ENCODE data around the gene RAB11FIP4. TPM values are rescaled to one million over a fixed set of nuclear protein-coding genes. Genes with fewer than 3 reads are reported as not detected.

The RAB11FIP4 gene
- total and polyA plus RNA-seq, 2 of the 13 experiments (the other 11 are each of a cell fraction or from before 2014, with no cell fraction given): 28.0 to 89.3 TPM

GRCh38 chr17:31586946-31587345 lies 195.5 kb downstream of the RAB11FIP4 start:
- BruUV-seq (replicated peaks): no TSS peak
- no peak for ATAC-seq

More at GRCh38 chr17:31586946-31587345, 195.5 kb downstream of the RAB11FIP4 start:
- no peak overlapping the region for H2AFZ ChIP-seq (ENCODE audit: low read length)
- H3K9ac ChIP-seq (ENCODE audit: insufficient read depth, low read depth, low read length): no peak overlapping the region
- no peaks in the 10 kb centered on the region for H3K79me2 ChIP-seq (ENCODE audit: insufficient read depth, low read length)
- in situ Hi-C loops (cut with HindIII; ENCODE audit: extremely low pct_ligation_motif_present, low pct_unique_long_range_greater_than_20kb): no loop called here
- DNase-seq (ENCODE audit: low spot score): no peak
- no peaks in the 10 kb centered on the region for H3K36me3 ChIP-seq (replicated peaks in 1 of 2; ENCODE audit: control insufficient read depth in 1 of 2, insufficient read depth in 2 of 2, low read length in 2 of 2)
- no peaks in the 10 kb centered on the region for H3K9me3 ChIP-seq (ENCODE audit: low read length)
- TF ChIP-seq ZNF292 (CRISPR knock-in tag; IDR thresholded peaks at IDR 0.05; ENCODE audit: borderline replicate concordance, low read depth): no peak
- TF ChIP-seq HOXA3 (CRISPR knock-in tag; IDR thresholded peaks at IDR 0.05): no peak
- no peak for TF ChIP-seq MIXL1 (CRISPR knock-in tag; IDR thresholded peaks at IDR 0.05)
- no peak for TF ChIP-seq SAP130 (CRISPR knock-in tag; IDR thresholded peaks at IDR 0.05; ENCODE audit: low read depth)
- no peak for TF ChIP-seq ZFP62 (CRISPR knock-in tag; IDR thresholded peaks at IDR 0.05)
- TF ChIP-seq CBFB (CRISPR knock-in tag; IDR thresholded peaks at IDR 0.05): no peak
- TF ChIP-seq, protein P1, sequence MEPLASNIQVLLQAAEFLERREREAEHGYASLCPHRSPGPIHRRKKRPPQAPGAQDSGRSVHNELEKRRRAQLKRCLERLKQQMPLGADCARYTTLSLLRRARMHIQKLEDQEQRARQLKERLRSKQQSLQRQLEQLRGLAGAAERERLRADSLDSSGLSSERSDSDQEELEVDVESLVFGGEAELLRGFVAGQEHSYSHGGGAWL (CRISPR knock-in tag; IDR thresholded peaks at IDR 0.05): no peak
- no peak for TF ChIP-seq ZBTB39 (CRISPR knock-in tag; IDR thresholded peaks at IDR 0.05)
- TF ChIP-seq, protein P2, sequence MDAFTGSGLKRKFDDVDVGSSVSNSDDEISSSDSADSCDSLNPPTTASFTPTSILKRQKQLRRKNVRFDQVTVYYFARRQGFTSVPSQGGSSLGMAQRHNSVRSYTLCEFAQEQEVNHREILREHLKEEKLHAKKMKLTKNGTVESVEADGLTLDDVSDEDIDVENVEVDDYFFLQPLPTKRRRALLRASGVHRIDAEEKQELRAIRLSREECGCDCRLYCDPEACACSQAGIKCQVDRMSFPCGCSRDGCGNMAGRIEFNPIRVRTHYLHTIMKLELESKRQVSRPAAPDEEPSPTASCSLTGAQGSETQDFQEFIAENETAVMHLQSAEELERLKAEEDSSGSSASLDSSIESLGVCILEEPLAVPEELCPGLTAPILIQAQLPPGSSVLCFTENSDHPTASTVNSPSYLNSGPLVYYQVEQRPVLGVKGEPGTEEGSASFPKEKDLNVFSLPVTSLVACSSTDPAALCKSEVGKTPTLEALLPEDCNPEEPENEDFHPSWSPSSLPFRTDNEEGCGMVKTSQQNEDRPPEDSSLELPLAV (CRISPR knock-in tag; conservative IDR thresholded peaks at IDR 0.05; ENCODE audit: low read depth): no peak
- H3K27me3 ChIP-seq (ENCODE audit: control insufficient read depth in 1 of 2, insufficient read depth in 2 of 2, low read length in 2 of 2): peaks cover 0 to 3% of the 10 kb centered on the region in 2 experiments; a peak in 3 of 5 replicates
- WGBS (ENCODE audit: low lambda C conversion rate): 42% methylated on average over 5 of the region's 5 CpGs
- H3K4me3 ChIP-seq (replicated peaks in 1 of 3; ENCODE audit: insufficient read depth in 1 of 3, low read depth in 2 of 3, low read length in 3 of 3): no peak overlapping the region
- no peak overlapping the region for H3K4me2 ChIP-seq (ENCODE audit: low read depth, low read length)
- CTCF ChIA-PET (ENCODE audit: low intra/inter-chr PET ratio, low total read pairs): no interaction called here
- no peaks in the 10 kb centered on the region for H4K20me1 ChIP-seq (ENCODE audit: insufficient read depth, low read length)
- no peak for FAIRE-seq
- POLR2A ChIA-PET: no interaction called here
- intact Hi-C loops (cut with micrococcal nuclease; ENCODE audit: unreplicated experiment): no loop called here
- H3K27ac ChIP-seq (ENCODE audit: extremely low read length, insufficient read depth, low read length): no peak overlapping the region
- H3K4me1 ChIP-seq (ENCODE audit: insufficient read depth, low read length): no peaks in the 10 kb centered on the region

Data from HepG2 (cell line).